ENCODE results near the gene GATB. TPM values are rescaled to one million over a fixed set of nuclear protein-coding genes. Genes with fewer than 3 reads are reported as not detected.

The GATB gene
- total RNA-seq, 1 experiment from 2014 or later, result 21.2 TPM

DNA sequence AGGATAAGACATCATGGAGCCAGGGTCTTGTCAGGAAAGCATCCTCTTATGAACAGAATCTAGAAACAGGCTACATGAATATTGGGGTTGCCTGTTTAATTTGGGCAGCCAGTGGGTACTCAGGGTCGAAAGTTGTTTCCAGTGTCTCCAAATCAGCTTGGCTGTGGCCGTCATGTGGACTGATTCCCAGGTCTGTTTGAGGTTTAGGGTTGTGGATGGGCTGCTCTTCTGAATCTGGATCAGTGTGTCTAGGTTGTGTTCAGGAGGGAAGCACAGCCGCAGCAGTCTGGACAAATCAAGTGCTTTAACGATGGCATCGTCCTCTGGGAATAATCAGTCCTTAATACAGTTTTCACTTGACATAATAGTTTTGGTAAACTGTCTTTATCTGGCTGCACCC is 94.3 kb downstream of the GATB start:
- Mint-ChIP-seq H3K9me3 (no peaks in the 10 kb centered on the region), H3K36me3 (ENCODE audit: insufficient read depth in 1 of 3, low read depth in 3 of 3) (peaks cover 4 to 10% (median 9%) of the 10 kb centered on the region in 3 experiments; a peak in 6 of 7 replicates), H3K4me3 (no peak overlapping the region), H3K27me3 (ENCODE audit: low read depth) (no peaks in the 10 kb centered on the region), H3K27ac (no peak overlapping the region), H3K4me1 (peaks cover under 1% of the 10 kb centered on the region in 2 experiments; a peak in 1 of 4 replicates)
- H2BK12ac ChIP-seq (ENCODE audit: insufficient read length, low read depth, low read length), result no peak overlapping the region
- H2BK5ac ChIP-seq (ENCODE audit: insufficient read length, low read length), result no peak overlapping the region
- H3K79me1 ChIP-seq (ENCODE audit: insufficient read depth, low read depth, low read length, poor library complexity, severe bottlenecking), result no peaks in the 10 kb centered on the region
- H2AFZ ChIP-seq (ENCODE audit: low read length), result no peak overlapping the region
- no peak overlapping the region for H3K56ac ChIP-seq (ENCODE audit: insufficient read length, low read depth, low read length)
- no peak overlapping the region for H3K4ac ChIP-seq (ENCODE audit: low read depth, low read length)
- TF ChIP-seq, protein P1, sequence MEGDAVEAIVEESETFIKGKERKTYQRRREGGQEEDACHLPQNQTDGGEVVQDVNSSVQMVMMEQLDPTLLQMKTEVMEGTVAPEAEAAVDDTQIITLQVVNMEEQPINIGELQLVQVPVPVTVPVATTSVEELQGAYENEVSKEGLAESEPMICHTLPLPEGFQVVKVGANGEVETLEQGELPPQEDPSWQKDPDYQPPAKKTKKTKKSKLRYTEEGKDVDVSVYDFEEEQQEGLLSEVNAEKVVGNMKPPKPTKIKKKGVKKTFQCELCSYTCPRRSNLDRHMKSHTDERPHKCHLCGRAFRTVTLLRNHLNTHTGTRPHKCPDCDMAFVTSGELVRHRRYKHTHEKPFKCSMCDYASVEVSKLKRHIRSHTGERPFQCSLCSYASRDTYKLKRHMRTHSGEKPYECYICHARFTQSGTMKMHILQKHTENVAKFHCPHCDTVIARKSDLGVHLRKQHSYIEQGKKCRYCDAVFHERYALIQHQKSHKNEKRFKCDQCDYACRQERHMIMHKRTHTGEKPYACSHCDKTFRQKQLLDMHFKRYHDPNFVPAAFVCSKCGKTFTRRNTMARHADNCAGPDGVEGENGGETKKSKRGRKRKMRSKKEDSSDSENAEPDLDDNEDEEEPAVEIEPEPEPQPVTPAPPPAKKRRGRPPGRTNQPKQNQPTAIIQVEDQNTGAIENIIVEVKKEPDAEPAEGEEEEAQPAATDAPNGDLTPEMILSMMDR (conservative IDR thresholded peaks at IDR 0.05), result no peak
- no peaks in the 10 kb centered on the region for H4K20me1 ChIP-seq (ENCODE audit: control insufficient read depth, insufficient read depth, insufficient read length)
- no peak overlapping the region for H3T11ph ChIP-seq (ENCODE audit: low read length)
- no peaks in the 10 kb centered on the region for H3K27me3 ChIP-seq (ENCODE audit: insufficient read depth, low read length)
- H3K4me1 ChIP-seq (ENCODE audit: insufficient read depth, low read length), result no peaks in the 10 kb centered on the region
- no peak overlapping the region for H3K27ac ChIP-seq (ENCODE audit: insufficient read length, low read depth, low read length)
- H3K9me3 ChIP-seq (ENCODE audit: control insufficient read depth, low read depth, low read length), result no peaks in the 10 kb centered on the region
- H3K23ac ChIP-seq (ENCODE audit: insufficient read length, low read depth, low read length), result no peak overlapping the region
- H3K79me2 ChIP-seq (ENCODE audit: insufficient read depth, low read length), result no peaks in the 10 kb centered on the region
- H2BK20ac ChIP-seq (ENCODE audit: low read depth, low read length, poor library complexity, severe bottlenecking), result no peak overlapping the region
- H4K8ac ChIP-seq (replicated peaks; ENCODE audit: insufficient read length, low read depth, low read length), result no peak overlapping the region
- WGBS (ENCODE audit: extremely low coverage, insufficient read length, low lambda C conversion rate), result no CpG with 5 or more reads among the region's 5 CpGs
- H2BK15ac ChIP-seq (ENCODE audit: low read depth, low read length), result no peak overlapping the region
- DNase-seq, result no peak
- no peak overlapping the region for H3K4me2 ChIP-seq (ENCODE audit: insufficient read depth, insufficient read length, low read length)
- no peak overlapping the region for H4K91ac ChIP-seq (ENCODE audit: insufficient read length, low read depth, low read length)
- no peaks in the 10 kb centered on the region for H3K23me2 ChIP-seq (ENCODE audit: insufficient read length, low read depth, low read length, poor library complexity, severe bottlenecking)
- no peak overlapping the region for H2BK120ac ChIP-seq (ENCODE audit: low read depth, low read length, poor library complexity, severe bottlenecking)
- H3K14ac ChIP-seq (ENCODE audit: insufficient read depth, low read length), result no peak overlapping the region
- H4K5ac ChIP-seq (ENCODE audit: insufficient read length, low read depth, low read length), result no peak overlapping the region
- no peak overlapping the region for H3K9ac ChIP-seq (ENCODE audit: extremely low read depth, insufficient read length, low read length)
- no peak overlapping the region for H2AK5ac ChIP-seq (ENCODE audit: insufficient read length, low read length)
- no peak overlapping the region for H3K18ac ChIP-seq (ENCODE audit: insufficient read length, low read depth, low read length)

Data from H9 (cell line).